ENCODE measurements around the gene PRKCH.

DNA sequence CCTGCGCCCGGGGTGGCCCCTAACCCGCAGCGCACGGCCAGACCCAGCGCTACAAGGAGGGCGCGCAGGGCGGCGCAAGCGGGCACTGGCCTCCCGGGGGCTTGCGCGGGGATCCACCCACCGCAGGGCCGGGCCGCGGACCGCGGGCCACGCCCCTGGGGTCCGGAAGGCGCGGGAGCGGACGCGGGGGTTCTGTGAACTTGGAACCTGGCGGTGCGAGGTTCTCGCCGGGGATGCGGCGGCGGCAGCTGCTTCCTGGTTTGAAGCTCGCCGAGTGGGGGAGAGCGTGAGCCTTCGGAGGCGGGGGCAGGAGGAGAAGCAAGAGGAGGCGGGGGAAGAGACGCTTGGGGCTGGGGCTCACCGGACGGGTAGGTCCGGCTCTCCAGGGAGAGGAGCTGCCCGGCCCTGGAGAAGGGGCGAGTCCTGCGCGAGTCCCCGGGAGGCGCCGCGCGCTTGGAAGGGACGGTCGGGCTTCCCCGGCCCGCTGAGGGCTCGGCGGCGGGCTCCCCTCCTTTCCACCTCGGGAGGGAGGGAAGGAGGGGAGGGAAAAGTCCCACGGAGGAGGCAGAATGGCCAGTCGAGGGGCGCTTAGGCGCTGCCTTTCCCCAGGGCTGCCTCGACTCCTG lies at the start of gene PRKCH:
- TF ChIP-seq CTCF (IDR thresholded peaks at IDR 0.05; ENCODE audit: poor library complexity) (no peak), EZH2 (IDR thresholded peaks at IDR 0.05; ENCODE audit: borderline replicate concordance) (no peak)

Measured in hepatocyte (in vitro differentiated cells).